ENCODE measurements around the gene PIK3CD.

The PIK3CD gene

GRCh38 chr1:9717193-9718005 lies 65.9 kb downstream of the PIK3CD start:
- peak in 2 of 3 experiments; percentile 57 to 73 for DNase-seq (ENCODE audit: low read depth in 3 of 3)

- no peak for DNase-seq (ENCODE audit: low read depth in 3 of 3)
Observed at GRCh38 chr1:9718006-9718680, 66.6 kb downstream of the PIK3CD start.

- DNase-seq (ENCODE audit: low read depth in 3 of 3) = no peak
Observed at GRCh38 chr1:9719978-9720722, 68.6 kb downstream of the PIK3CD start.

GRCh38 chr1:9720785-9721605 lies 69.5 kb downstream of the PIK3CD start:
- DNase-seq (ENCODE audit: low read depth in 3 of 3) = no peak

- DNase-seq (ENCODE audit: low read depth in 3 of 3) = peak; percentile 63 to 67 (median 66)
Observed at GRCh38 chr1:9721606-9722377, 70.3 kb downstream of the PIK3CD start.

- DNase-seq (ENCODE audit: low read depth in 3 of 3) = no peak
Observed at GRCh38 chr1:9722378-9722749, 70.8 kb downstream of the PIK3CD start.

GRCh38 chr1:9723068-9723805 lies 71.7 kb downstream of the PIK3CD start:
- DNase-seq (ENCODE audit: low read depth in 3 of 3) = no peak

GRCh38 chr1:9723926-9724325 lies 72.4 kb downstream of the PIK3CD start:
- DNase-seq (ENCODE audit: low read depth in 3 of 3) = no peak

GRCh38 chr1:9724706-9725476 lies 73.4 kb downstream of the PIK3CD start:
- peak in 2 of 3 experiments; percentile 50 to 54 for DNase-seq (ENCODE audit: low read depth in 3 of 3)

GRCh38 chr1:9726406-9726805 lies 74.9 kb downstream of the PIK3CD start:
- DNase-seq (ENCODE audit: low read depth in 3 of 3) = no peak

GRCh38 chr1:9726905-9727595 lies 75.5 kb downstream of the PIK3CD start:
- no peak for DNase-seq (ENCODE audit: low read depth in 3 of 3)

- peak in 1 of 3 experiments; percentile 20 for DNase-seq (ENCODE audit: low read depth in 3 of 3)
Observed at GRCh38 chr1:9728451-9729295, 77.1 kb downstream of the PIK3CD start.

- DNase-seq (ENCODE audit: low read depth in 3 of 3) = no peak
Observed at GRCh38 chr1:9729523-9729922, 78.0 kb downstream of the PIK3CD start.

- no peak for DNase-seq (ENCODE audit: low read depth in 3 of 3)
Observed at GRCh38 chr1:9730096-9730901, 78.8 kb downstream of the PIK3CD start.

- no peak for DNase-seq (ENCODE audit: low read depth in 3 of 3)
Observed at GRCh38 chr1:9731051-9731537, 79.6 kb downstream of the PIK3CD start.

GRCh38 chr1:9731561-9731960 lies 80.0 kb downstream of the PIK3CD start:
- no peak for DNase-seq (ENCODE audit: low read depth in 3 of 3)
